Midbrain (tissue), 1 donor: Measurements from ENCODE around the gene COL17A1.

Source experiments
- DNase-seq: peaks from one replicate; lab custom pipeline; 2025; lab: John Stamatoyannopoulos, UW

The COL17A1 gene

GRCh38 chr10:104085801-104086400 lies at the start of gene COL17A1:
Gene COL17A1 (minus strand): TSS chr10:104085880. CDS start chr10:104080673, 5,207 bp downstream.
- no peak for DNase-seq

- no peak for DNase-seq
These were observed 44.4 kb upstream of the COL17A1 start for GRCh38 chr10:104130041-104130440.

GRCh38 chr10:104128214-104128613 lies 42.5 kb upstream of the COL17A1 start:
- DNase-seq, result no peak

GRCh38 chr10:104127411-104127810 lies 41.7 kb upstream of the COL17A1 start:
- DNase-seq, result peak; percentile 36

- DNase-seq, result peak; percentile 40
These were observed 37.7 kb upstream of the COL17A1 start for GRCh38 chr10:104123397-104123796.

- DNase-seq, result no peak
These were observed 36.8 kb upstream of the COL17A1 start for GRCh38 chr10:104122225-104123107.

- peak; percentile 99 for DNase-seq
These were observed 36.0 kb upstream of the COL17A1 start, which contains the start of gene SFR1 for GRCh38 chr10:104121485-104122224. Gene SFR1 (plus strand): TSS chr10:104122171. CDS start chr10:104122184, 13 bp downstream.

GRCh38 chr10:104120903-104121484 lies 35.3 kb upstream of the COL17A1 start:
- peak; percentile 61 for DNase-seq

- DNase-seq, result no peak
These were observed 34.8 kb upstream of the COL17A1 start for GRCh38 chr10:104120512-104120902.

- DNase-seq, result no peak
These were observed 34.3 kb upstream of the COL17A1 start for GRCh38 chr10:104119996-104120395.

- no peak for DNase-seq
These were observed 32.2 kb upstream of the COL17A1 start for GRCh38 chr10:104117839-104118323.

- DNase-seq, result no peak
These were observed 27.8 kb upstream of the COL17A1 start for GRCh38 chr10:104113376-104113956.

- DNase-seq, result no peak
These were observed 24.4 kb upstream of the COL17A1 start for GRCh38 chr10:104109908-104110662.

- no peak for DNase-seq
These were observed 19.2 kb upstream of the COL17A1 start for GRCh38 chr10:104104926-104105325.

- DNase-seq, result no peak
These were observed 18.7 kb upstream of the COL17A1 start for GRCh38 chr10:104104418-104104817.

GRCh38 chr10:104103956-104104355 lies 18.3 kb upstream of the COL17A1 start:
- no peak for DNase-seq

GRCh38 chr10:104101902-104102301 lies 16.2 kb upstream of the COL17A1 start:
- DNase-seq, result no peak

- no peak for DNase-seq
These were observed 15.1 kb upstream of the COL17A1 start for GRCh38 chr10:104100795-104101194.

GRCh38 chr10:104099941-104100340 lies 14.3 kb upstream of the COL17A1 start:
- DNase-seq, result no peak

GRCh38 chr10:104099269-104099668 lies 13.6 kb upstream of the COL17A1 start:
- DNase-seq, result no peak
